ENCODE results near the gene NDUFB2. TPM values are rescaled to one million over a fixed set of nuclear protein-coding genes. Genes with fewer than 3 reads are reported as not detected.

NDUFB2 gene
- polyA plus RNA-seq, 1 donor from 2014 or later = 745 TPM

- H3K36me3 ChIP-seq (ENCODE audit: insufficient read depth, low read length) = no peaks in the 10 kb centered on the region
- peaks cover 22% of the 10 kb centered on the region for H3K79me2 ChIP-seq (replicated peaks; ENCODE audit: insufficient read depth, low read length)
- H3K4me3 ChIP-seq (ENCODE audit: low read length) = peak overlapping the region; percentile 89
- no peaks in the 10 kb centered on the region for H4K20me1 ChIP-seq (ENCODE audit: insufficient read depth)
- peak overlapping the region; percentile 58 for H2AFZ ChIP-seq (ENCODE audit: low read depth, low read length)
- peak overlapping the region; percentile 92 for H3K27ac ChIP-seq (ENCODE audit: low read length)
- TF ChIP-seq EP300 (conservative IDR thresholded peaks at IDR 0.05; ENCODE audit: poor library complexity, severe bottlenecking) (no peak), CTCF (IDR thresholded peaks at IDR 0.05; ENCODE audit: poor library complexity, severe bottlenecking) (peak; percentile 1)
- no peaks in the 10 kb centered on the region for H3K9me3 ChIP-seq (ENCODE audit: low read length)
- peak overlapping the region; percentile 2 for H3K4me2 ChIP-seq (ENCODE audit: low read length)
- H3K27me3 ChIP-seq (ENCODE audit: insufficient read depth, low read depth, low read length) = no peaks in the 10 kb centered on the region
- peak overlapping the region; percentile 90 for H3K9ac ChIP-seq (ENCODE audit: low read length)
- no peaks in the 10 kb centered on the region for H3K9me2 ChIP-seq (ENCODE audit: insufficient read depth, low read length)
- H3F3A ChIP-seq (ENCODE audit: insufficient read depth, low read length, poor library complexity, severe bottlenecking) = no peaks in the 10 kb centered on the region
Observed at GRCh38 chr7:140697447-140698143, 1.1 kb downstream of the NDUFB2 start.

GRCh38 chr7:140698477-140698876, 2.0 kb downstream of the NDUFB2 start:
- Histone ChIP-seq H3K36me3 (ENCODE audit: insufficient read depth, low read length) (no peaks in the 10 kb centered on the region), H3K79me2 (replicated peaks; ENCODE audit: insufficient read depth, low read length) (peaks cover 22% of the 10 kb centered on the region), H3K4me2 (ENCODE audit: low read length) (no peak overlapping the region), H3F3A (ENCODE audit: insufficient read depth, low read length, poor library complexity, severe bottlenecking) (no peaks in the 10 kb centered on the region), H3K27me3 (ENCODE audit: insufficient read depth, low read depth, low read length) (no peaks in the 10 kb centered on the region), H3K9me3 (ENCODE audit: low read length) (no peaks in the 10 kb centered on the region), H3K9me2 (ENCODE audit: insufficient read depth, low read length) (no peaks in the 10 kb centered on the region), H3K4me3 (ENCODE audit: low read length) (peak overlapping the region; percentile 89), H3K9ac (ENCODE audit: low read length) (no peak overlapping the region), H4K20me1 (ENCODE audit: insufficient read depth) (no peaks in the 10 kb centered on the region), H3K27ac (ENCODE audit: low read length) (no peak overlapping the region), H2AFZ (ENCODE audit: low read depth, low read length) (no peak overlapping the region)
- TF ChIP-seq EP300 (conservative IDR thresholded peaks at IDR 0.05; ENCODE audit: poor library complexity, severe bottlenecking) (no peak), RAD21 (conservative IDR thresholded peaks at IDR 0.05) (no peak), SMC3 (conservative IDR thresholded peaks at IDR 0.05; ENCODE audit: poor library complexity) (no peak), MXI1 (conservative IDR thresholded peaks at IDR 0.05; ENCODE audit: poor library complexity, severe bottlenecking) (no peak), POLR2AphosphoS5 (IDR thresholded peaks at IDR 0.05) (no peak), TAF1 (IDR thresholded peaks at IDR 0.05; ENCODE audit: low read depth) (no peak), EZH2 (IDR thresholded peaks at IDR 0.05; ENCODE audit: borderline replicate concordance, insufficient read depth, low read length, poor library complexity, severe bottlenecking) (no peak), REST (IDR thresholded peaks at IDR 0.05; ENCODE audit: borderline replicate concordance) (no peak), CTCF (IDR thresholded peaks at IDR 0.05; ENCODE audit: poor library complexity, severe bottlenecking) (no peak)

Measured in neural cell (in vitro differentiated cells).